Measurements from ENCODE around the gene DNAJB8. TPM values are rescaled to one million over a fixed set of nuclear protein-coding genes. Genes with fewer than 3 reads are reported as not detected.
A peak's percentile ranks its signal among the peaks of the same experiment; 100 is the strongest.

DNAJB8 gene
- polyA plus RNA-seq, 2 of the 4 experiments (the other 2 are of a cell fraction), result not detected

DNA sequence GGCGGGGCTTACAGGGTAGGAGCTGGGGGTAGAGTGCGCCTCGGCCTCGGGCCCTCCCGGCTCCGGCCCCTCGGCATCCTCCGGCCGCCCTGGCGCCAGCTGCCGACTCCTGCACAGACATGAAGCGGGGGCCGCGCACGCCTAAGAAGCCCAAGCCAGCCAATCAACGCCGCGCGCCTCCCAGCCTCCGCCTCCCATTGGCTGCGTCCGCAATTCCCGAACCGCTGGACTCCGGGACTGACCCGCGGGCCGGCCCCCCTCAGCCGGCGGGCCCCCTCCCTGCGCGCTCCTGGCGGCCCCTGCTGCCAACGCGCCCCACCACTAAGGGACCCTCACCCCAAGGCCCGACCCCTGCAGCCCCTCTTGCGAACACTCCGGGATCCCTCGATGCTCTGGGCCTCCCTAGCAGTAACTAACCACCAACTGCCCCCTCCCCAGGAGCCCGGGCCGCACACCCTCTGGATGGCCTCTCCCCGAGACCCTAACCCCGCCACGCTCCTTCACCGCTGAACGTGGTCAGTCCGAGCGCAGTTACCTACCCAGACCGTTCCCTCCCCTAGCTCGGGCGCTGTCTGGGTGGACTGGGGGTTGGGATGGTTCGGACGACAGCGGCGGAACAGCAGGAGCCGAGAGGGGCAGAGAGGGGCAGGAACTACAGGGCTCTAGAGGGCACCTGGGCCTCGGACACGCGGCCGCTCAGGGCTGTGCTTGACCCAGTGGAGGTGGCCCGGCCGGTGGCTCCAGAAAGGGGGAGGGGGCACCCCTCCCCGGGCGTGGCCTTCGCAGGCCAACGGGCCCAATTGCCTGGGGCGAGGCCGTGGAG is 21.3 kb upstream of the DNAJB8 start:
- ChIA-PET POLR2A (interaction anchor here (0.6 kb wide), 1 partner anchor 334 kb away, joined by 6 read pairs; no protein-coding TSS in a partner anchor), CTCF (interaction anchor here (6.1 kb wide), 1 partner anchor 62 kb away, joined by 27 read pairs; no protein-coding TSS in a partner anchor)
- 2% methylated on average over 6 of the region's 68 CpGs for whole genome bisulfite sequencing (ENCODE audit: missing lambda C conversion rate)
- Histone ChIP-seq H3K4me2 (peak overlapping the region; percentile 99), H3K4me3 (peak overlapping the region; percentile 84), H3K9me3 (no peaks in the 10 kb centered on the region), H3K27ac (peak overlapping the region; percentile 76 to 84), H3K4me1 (peaks cover 12% of the 10 kb centered on the region; the same call in 2 of the 3 replicates)
- TF ChIP-seq POLR2A (IDR thresholded peaks at IDR 0.05; ENCODE audit: low read length) (peak; percentile 50), JUN (IDR thresholded peaks at IDR 0.05) (0 out of 5 replicates have a peak, but pooled peaks of 1 of the 2 experiments have one; percentile 31), FOSL2 (IDR thresholded peaks at IDR 0.05) (no peak), FOSL2 (CRISPR knock-in tag; IDR thresholded peaks at IDR 0.05) (no peak), HDAC2 (IDR thresholded peaks at IDR 0.05) (no peak)
- TF ChIP-seq, protein P1, sequence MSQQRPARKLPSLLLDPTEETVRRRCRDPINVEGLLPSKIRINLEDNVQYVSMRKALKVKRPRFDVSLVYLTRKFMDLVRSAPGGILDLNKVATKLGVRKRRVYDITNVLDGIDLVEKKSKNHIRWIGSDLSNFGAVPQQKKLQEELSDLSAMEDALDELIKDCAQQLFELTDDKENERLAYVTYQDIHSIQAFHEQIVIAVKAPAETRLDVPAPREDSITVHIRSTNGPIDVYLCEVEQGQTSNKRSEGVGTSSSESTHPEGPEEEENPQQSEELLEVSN (IDR thresholded peaks at IDR 0.05; ENCODE audit: borderline replicate concordance, low read depth), result peak; percentile 56; the same call in 1 of the 2 replicates
- peak; percentile 82 to 96 for ATAC-seq
- no peak for FAIRE-seq
- peak; percentile 83 to 89 for DNase-seq (ENCODE audit: low read depth in 1 of 2, low spot score in 1 of 2)

DNA sequence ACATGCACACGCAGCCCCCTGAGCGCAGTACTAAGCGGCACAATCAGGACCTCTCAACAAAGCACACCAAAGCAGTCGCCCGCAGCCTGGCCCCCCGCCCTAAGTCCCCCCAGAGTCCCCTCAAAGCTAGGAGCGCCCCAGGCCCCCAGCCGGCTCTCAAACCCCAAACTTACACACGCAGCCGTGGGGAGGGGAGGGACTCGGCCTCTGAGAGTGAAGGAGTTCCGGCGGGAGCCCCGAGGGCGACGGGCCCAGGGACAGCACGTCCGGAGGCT is 20.8 kb upstream of the DNAJB8 start:
- no CpG with 5 or more reads among the region's 18 CpGs for WGBS (ENCODE audit: missing lambda C conversion rate)
- TF ChIP-seq MAFK (IDR thresholded peaks at IDR 0.05; ENCODE audit: partially characterized antibody) (no peak), EHF (CRISPR knock-in tag; IDR thresholded peaks at IDR 0.05) (no peak), ZNF302 (CRISPR knock-in tag; IDR thresholded peaks at IDR 0.05) (no peak), ZFP36 (IDR thresholded peaks at IDR 0.05; ENCODE audit: borderline replicate concordance, partially characterized antibody) (no peak), BHLHE40 (IDR thresholded peaks at IDR 0.05; ENCODE audit: low read depth, low read length) (no peak)
- CTCF ChIA-PET, result interaction anchor here (6.1 kb wide), 1 partner anchor 61 kb away, joined by 27 read pairs; no protein-coding TSS in a partner anchor
- H3K27ac ChIP-seq, result peak overlapping the region; percentile 66 to 84
- H3K9me3 ChIP-seq, result no peaks in the 10 kb centered on the region
- POLR2A ChIA-PET, result interaction anchor here (0.6 kb wide), 1 partner anchor 333 kb away, joined by 6 read pairs; no protein-coding TSS in a partner anchor
- peak overlapping the region; percentile 99 for H3K4me2 ChIP-seq
- DNase-seq (ENCODE audit: low read depth in 1 of 2, low spot score in 1 of 2) (no peak), FAIRE-seq (no peak), ATAC-seq (no peak; a peak in 2 of 6 replicates)
- H3K4me1 ChIP-seq, result peaks cover 17% of the 10 kb centered on the region; the same call in 2 of the 3 replicates
- H3K4me3 ChIP-seq, result peak overlapping the region; percentile 84

DNA sequence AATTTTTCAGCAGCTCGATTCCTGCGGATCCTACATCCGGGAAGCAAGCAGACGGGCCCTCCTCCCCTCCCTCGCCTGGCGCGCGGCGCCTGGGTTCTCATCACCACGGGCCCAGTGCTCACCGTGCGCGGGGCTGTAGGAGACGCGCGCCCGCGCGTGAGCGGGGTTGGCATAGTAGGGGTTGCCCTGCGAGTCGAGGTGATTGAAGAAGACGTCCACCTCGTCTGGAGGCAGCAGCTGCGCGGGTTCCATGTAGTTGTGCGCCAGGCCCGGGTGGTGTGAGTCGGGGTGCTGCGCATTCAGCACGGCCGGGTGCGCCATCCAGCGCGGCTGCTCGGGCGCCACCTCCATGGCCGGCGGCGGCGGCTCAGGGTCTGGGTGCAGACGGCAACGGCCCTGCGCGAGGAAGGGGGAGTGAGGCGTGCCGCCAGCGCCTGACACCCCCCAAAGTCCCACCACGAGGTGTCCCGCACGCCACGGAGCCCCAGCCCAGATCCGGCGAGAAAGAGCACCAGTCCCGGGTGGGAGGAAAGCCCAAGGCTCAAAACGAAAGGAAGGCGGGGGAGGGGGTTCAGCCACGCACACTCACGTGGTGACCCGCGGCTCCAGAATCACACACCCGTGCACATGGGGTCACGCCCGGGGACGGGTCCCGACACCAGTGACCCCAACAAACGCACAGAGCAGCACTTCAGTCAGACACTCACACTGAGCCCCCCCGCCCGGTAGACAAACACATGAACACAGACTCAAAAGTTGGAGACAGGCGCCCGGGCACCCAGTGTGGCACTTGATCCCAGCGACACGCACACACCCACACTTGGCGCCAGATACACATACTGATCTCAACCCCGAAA is 20.2 kb upstream of the DNAJB8 start:
- CTCF ChIA-PET, result interaction anchor here (0.5 to 6.1 kb wide), 4 partner anchors 9 to 1124 kb away, joined by 3 to 27 read pairs (median 4); no protein-coding TSS in a partner anchor
- FAIRE-seq, result no peak
- Histone ChIP-seq H3K4me3 (peak overlapping the region; percentile 84), H3K4me2 (peak overlapping the region; percentile 99), H3K27ac (peak overlapping the region; percentile 66 to 84), H3K9me3 (no peaks in the 10 kb centered on the region), H3K4me1 (peaks cover 17% of the 10 kb centered on the region; the same call in 2 of the 3 replicates)
- peak in 1 of 2 experiments; percentile 22 for DNase-seq (ENCODE audit: low read depth in 1 of 2, low spot score in 1 of 2)
- POLR2A ChIA-PET, result no interaction called here
- WGBS (ENCODE audit: missing lambda C conversion rate), result 0% methylated on average over 2 of the region's 75 CpGs
- peak; percentile 41 to 56 for ATAC-seq
- TF ChIP-seq FOSB (CRISPR knock-in tag; IDR thresholded peaks at IDR 0.05) (no peak), RCOR1 (IDR thresholded peaks at IDR 0.05; ENCODE audit: low read depth, low read length) (no peak), HOXA7 (CRISPR knock-in tag; IDR thresholded peaks at IDR 0.05) (no peak), RARB (CRISPR knock-in tag; IDR thresholded peaks at IDR 0.05) (no peak), HOXB5 (CRISPR knock-in tag; IDR thresholded peaks at IDR 0.05) (no peak), RNF2 (IDR thresholded peaks at IDR 0.05; ENCODE audit: borderline replicate concordance, low read depth) (no peak), JUN (IDR thresholded peaks at IDR 0.05) (no peak), NFE2L2 (conservative IDR thresholded peaks at IDR 0.05; ENCODE audit: low read length) (no peak), KDM1A (IDR thresholded peaks at IDR 0.05; ENCODE audit: low read depth) (no peak), SMC3 (IDR thresholded peaks at IDR 0.05) (no peak), MYC (IDR thresholded peaks at IDR 0.05; ENCODE audit: borderline replicate concordance, low read length) (no peak), POLR2A (IDR thresholded peaks at IDR 0.05; ENCODE audit: low read length) (no peak)
- TF ChIP-seq, protein P2, sequence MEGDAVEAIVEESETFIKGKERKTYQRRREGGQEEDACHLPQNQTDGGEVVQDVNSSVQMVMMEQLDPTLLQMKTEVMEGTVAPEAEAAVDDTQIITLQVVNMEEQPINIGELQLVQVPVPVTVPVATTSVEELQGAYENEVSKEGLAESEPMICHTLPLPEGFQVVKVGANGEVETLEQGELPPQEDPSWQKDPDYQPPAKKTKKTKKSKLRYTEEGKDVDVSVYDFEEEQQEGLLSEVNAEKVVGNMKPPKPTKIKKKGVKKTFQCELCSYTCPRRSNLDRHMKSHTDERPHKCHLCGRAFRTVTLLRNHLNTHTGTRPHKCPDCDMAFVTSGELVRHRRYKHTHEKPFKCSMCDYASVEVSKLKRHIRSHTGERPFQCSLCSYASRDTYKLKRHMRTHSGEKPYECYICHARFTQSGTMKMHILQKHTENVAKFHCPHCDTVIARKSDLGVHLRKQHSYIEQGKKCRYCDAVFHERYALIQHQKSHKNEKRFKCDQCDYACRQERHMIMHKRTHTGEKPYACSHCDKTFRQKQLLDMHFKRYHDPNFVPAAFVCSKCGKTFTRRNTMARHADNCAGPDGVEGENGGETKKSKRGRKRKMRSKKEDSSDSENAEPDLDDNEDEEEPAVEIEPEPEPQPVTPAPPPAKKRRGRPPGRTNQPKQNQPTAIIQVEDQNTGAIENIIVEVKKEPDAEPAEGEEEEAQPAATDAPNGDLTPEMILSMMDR (IDR thresholded peaks at IDR 0.05), result no peak
- TF ChIP-seq, protein P3, sequence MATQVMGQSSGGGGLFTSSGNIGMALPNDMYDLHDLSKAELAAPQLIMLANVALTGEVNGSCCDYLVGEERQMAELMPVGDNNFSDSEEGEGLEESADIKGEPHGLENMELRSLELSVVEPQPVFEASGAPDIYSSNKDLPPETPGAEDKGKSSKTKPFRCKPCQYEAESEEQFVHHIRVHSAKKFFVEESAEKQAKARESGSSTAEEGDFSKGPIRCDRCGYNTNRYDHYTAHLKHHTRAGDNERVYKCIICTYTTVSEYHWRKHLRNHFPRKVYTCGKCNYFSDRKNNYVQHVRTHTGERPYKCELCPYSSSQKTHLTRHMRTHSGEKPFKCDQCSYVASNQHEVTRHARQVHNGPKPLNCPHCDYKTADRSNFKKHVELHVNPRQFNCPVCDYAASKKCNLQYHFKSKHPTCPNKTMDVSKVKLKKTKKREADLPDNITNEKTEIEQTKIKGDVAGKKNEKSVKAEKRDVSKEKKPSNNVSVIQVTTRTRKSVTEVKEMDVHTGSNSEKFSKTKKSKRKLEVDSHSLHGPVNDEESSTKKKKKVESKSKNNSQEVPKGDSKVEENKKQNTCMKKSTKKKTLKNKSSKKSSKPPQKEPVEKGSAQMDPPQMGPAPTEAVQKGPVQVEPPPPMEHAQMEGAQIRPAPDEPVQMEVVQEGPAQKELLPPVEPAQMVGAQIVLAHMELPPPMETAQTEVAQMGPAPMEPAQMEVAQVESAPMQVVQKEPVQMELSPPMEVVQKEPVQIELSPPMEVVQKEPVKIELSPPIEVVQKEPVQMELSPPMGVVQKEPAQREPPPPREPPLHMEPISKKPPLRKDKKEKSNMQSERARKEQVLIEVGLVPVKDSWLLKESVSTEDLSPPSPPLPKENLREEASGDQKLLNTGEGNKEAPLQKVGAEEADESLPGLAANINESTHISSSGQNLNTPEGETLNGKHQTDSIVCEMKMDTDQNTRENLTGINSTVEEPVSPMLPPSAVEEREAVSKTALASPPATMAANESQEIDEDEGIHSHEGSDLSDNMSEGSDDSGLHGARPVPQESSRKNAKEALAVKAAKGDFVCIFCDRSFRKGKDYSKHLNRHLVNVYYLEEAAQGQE (IDR thresholded peaks at IDR 0.05), result no peak
- TF ChIP-seq, protein P4, sequence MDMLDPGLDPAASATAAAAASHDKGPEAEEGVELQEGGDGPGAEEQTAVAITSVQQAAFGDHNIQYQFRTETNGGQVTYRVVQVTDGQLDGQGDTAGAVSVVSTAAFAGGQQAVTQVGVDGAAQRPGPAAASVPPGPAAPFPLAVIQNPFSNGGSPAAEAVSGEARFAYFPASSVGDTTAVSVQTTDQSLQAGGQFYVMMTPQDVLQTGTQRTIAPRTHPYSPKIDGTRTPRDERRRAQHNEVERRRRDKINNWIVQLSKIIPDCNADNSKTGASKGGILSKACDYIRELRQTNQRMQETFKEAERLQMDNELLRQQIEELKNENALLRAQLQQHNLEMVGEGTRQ (IDR thresholded peaks at IDR 0.05), result no peak

Data from A549 (cell line).